HG03565 (cell line): Measurements from ENCODE around the gene STH.

Experiments
- ATAC-seq: cut with Tn5 transposase; IDR thresholded peaks from one replicate; pipeline ENCODE4 v1.9.1; 2021; ENCODE audit warnings: mild to moderate bottlenecking, moderate library complexity; ENCODE audit not compliant: unreplicated experiment

Gene STH

DNA sequence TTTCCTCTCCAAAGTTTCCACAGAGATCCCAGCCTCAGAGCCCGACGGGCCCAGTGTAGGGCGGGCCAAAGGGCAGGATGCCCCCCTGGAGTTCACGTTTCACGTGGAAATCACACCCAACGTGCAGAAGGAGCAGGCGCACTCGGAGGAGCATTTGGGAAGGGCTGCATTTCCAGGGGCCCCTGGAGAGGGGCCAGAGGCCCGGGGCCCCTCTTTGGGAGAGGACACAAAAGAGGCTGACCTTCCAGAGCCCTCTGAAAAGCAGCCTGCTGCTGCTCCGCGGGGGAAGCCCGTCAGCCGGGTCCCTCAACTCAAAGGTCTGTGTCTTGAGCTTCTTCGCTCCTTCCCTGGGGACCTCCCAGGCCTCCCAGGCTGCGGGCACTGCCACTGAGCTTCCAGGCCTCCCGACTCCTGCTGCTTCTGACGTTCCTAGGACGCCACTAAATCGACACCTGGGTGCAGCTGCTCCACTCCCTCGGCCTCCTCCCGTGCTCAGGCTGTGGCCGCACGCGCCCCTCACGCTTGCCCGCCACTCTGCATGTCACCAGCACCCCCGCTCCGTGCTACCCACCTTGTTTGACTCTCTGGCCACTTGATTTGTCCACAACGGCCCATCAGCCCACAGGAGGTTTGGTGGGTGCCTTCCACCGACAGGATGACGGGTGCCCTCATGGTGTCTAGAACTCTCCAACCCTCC, 15.3 kb upstream of the STH start:
- no peak for ATAC-seq

DNA sequence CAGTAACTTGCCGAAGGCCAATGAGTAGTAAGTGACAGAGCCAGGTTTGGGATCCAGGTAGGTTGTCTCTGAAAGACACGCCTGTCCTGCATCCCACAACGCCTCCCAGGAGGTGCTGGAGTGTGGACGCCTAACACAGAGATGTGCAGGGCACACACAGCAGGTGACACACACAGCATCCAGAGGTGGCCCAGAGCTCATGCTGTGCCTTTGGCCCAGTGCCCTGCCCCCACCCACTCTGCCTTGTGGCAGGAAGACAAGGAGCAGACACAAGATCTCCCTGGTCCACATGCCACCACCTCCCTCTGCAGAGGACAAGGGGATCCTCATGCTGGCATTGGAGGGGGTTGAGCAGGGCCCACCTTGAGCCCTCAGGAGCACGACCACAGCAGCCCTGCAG, 14.7 kb upstream of the STH start:
- no peak for ATAC-seq

DNA sequence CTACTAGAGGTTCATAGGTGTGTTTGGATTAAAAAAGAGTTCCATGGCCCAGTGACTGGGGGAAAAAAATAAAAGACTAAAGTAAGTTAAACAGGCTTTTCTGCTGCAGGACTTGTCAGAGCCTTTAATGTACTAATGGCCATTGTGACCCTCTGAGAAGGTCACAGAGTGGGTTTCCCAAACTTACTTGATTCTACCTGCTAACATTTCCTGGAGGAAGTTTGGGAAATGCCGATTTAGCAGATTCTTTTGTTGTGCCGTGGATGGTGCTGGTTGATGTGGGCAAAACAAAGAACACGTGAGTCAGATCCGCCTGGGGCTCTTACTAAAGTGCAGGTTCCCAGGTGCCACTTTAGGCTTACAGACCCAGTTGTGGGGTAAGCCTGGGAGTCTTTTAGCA, 13.6 kb upstream of the STH start:
- ATAC-seq = no peak

DNA sequence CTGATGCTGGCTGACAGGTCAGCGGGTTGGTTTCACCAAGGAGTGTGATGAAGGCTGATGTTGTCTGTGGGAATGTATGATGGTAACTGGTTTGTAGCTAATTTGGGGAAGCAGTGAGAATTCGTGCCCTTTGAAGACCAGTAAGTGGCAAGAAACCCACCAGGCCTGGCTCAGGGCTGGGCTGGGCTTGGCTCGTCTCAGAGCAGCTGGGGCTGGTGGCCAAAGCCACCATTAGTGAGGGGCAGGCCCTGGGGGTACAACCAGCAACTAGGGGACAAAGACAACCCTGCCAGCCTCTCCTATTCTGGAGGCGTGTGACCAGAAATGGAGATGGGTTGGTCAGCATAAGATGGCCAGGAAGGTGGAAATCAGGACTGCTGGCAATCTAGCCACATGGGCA, 13.0 kb upstream of the STH start:
- no peak for ATAC-seq

DNA sequence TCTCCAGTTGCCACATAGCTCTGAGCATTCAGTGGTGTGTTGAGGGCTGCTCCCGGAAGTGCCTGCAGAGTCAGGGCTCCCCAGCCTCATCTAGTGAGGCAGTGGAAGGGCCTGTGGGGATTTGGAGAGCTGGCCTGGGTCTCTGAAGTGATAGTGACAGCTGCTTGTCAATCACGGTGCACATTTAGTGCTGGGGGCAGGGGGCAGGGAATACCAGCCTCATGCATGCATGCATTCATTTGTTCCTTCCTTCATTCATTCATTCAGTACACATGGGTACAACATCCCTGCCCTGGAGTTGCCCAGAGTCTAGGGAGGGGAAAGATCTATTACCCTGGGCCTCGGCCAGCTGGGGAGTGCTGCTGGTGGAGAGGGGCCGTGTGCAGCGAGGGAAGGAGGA, 11.3 kb upstream of the STH start:
- ATAC-seq = no peak

DNA sequence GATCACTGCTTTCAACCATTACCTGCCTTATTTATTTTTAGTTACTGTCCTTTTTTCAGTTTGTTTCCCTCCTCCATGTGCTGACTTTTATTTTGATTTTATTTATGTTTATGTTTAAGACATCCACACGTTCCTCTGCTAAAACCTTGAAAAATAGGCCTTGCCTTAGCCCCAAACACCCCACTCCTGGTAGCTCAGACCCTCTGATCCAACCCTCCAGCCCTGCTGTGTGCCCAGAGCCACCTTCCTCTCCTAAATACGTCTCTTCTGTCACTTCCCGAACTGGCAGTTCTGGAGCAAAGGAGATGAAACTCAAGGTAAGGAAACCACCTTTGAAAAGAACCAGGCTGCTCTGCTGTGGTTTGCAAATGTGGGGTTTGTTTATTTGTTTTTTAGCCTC, 9.3 kb upstream of the STH start:
- no peak for ATAC-seq

DNA sequence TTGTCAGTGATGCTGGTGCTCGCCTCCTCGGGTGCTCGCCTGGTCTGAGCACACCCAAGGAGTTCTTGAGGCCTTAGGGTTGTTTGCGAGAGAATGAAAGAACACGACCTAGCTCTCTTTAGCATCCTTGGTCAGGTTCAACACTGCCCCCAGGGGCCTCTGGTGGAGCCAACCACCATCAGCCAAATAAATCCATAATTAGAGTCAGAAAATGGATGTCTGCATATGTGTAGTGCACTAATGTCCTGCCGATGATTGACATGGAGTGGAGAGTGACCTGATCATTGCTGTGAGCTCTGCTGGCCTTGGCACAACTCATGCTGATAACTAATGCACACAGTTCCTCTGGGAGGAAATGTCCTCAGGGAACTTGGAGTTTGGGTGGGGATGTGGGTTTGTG, 8.2 kb upstream of the STH start:
- ATAC-seq = no peak

DNA sequence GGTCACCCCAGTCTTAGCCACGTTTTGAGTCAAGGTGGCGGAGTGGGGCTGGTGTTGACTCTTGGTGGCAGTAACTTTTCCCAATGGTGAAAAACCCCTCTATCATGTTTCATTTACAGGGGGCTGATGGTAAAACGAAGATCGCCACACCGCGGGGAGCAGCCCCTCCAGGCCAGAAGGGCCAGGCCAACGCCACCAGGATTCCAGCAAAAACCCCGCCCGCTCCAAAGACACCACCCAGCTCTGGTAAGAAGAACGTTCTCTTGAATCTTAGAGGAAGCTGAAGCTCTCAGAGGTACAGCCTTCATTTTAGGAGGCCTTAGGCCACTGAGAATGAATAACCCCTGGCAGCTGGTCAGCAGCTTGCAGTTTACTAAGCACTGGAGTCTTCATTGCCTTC, 7.7 kb upstream of the STH start:
- no peak for ATAC-seq

DNA sequence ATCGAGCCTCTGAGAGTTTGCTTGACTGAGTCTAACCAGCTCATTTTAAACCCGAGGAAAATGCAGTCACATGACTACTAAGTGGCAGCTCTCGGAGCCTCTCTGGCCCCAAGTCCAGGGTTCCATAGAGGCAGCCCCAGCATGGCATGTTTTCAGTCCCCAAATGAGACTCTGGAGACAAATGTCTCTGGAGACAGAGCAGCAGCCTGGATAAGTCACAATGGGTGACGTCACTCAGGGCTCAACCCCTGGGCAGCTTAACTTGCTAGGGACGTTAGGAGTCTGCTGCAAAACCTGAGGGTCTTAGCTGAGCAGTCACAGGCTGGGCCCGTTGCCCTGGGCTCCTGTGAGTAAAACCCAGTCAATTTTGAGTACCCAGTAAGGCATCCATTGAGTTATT, 6.9 kb upstream of the STH start:
- ATAC-seq = no peak

DNA sequence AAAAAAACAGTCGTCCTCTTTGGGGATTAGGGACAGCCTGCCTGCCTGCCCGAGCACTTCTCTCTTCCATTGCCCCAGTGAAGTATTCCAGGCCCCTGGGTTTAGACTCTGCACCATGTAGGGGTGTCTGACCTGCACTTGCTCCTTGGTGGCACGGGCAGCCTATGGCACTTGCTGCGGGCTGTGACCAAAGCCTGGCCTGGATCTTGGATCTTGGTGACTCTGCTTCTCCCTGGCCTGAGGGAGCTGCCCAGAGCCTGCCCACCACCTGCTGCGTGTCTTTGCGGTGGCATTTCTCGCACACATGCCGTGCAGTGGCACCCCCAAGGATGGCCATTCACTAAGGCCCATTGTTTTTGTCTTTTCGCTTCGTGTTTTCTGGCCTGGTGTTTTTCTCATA, 6.1 kb upstream of the STH start:
- ATAC-seq = no peak

DNA sequence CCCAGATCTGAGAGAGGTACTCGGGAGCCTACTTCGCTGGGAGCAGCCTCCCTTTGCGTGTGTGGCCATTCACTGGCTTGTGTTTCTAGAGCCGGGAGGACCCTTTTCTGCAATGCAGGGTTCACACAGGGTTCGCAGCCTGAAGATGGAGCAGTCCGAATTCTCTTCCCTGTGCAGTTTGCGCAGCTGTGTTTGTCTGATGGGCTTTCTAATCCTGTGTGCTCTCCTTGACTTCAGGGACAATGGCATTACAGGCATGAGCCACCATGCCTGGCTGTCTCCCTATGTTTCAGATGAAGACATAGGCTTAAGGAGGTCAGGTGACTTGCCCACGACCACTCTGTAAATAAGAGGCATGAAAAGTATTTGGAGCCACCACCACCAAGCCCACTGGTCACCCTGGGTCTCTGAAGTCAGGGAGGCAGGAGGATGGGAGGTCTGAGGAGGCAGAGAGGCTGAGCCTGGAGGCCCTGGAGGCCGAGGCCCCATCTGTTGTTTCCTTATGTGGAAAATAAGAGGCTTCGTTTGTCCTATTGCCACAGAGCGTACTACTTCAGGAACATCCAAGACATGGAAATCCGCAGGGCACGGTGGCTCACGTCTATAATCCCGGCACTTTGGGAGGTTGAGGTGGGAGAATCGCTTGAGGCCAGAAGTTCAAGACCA, 5.0 kb upstream of the STH start:
- ATAC-seq = no peak

DNA sequence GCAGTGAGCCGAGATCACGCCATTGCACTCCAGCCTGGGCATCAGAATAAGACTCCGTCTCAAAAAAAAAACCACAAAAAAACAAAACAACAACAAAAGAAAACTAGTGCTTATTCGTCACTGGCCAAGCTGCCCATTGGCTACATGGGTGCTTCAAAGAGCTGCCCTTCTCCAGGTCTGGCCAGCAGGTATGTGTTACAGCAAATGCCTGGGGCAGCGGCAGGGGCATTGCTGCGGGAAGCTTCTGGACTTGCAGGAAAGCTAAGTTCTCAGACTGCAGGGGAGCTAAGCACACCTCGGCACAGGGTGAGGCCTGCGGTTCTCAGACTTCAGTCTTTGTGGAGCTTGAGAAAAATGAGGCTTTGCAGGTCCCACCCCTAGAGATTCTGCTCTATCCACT, 4.1 kb upstream of the STH start:
- ATAC-seq = no peak

DNA sequence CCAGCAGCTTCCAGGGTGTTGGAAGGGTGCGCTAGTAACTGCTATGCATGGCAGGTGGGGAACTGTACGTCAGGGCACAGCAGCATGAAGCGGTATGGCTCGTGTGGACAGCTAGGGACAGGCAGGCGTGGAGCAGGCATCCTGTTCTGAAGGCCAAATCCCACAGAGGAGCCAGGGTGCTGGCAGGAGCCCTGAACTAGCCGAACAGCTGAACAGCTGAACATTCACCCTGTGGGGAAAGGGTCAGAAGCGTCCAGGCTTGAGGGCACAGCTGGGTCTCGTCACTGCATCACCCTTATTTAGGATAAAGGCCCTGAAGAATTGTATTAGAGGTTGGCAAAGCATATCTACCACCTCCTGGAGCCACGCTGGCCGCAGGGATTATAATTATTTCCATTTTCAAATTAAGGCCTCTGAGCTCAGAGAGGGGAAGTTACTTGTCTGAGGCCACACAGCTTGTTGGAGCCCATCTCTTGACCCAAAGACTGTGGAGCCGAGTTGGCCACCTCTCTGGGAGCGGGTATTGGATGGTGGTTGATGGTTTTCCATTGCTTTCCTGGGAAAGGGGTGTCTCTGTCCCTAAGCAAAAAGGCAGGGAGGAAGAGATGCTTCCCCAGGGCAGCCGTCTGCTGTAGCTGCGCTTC, 3.3 kb upstream of the STH start:
- ATAC-seq = no peak

DNA sequence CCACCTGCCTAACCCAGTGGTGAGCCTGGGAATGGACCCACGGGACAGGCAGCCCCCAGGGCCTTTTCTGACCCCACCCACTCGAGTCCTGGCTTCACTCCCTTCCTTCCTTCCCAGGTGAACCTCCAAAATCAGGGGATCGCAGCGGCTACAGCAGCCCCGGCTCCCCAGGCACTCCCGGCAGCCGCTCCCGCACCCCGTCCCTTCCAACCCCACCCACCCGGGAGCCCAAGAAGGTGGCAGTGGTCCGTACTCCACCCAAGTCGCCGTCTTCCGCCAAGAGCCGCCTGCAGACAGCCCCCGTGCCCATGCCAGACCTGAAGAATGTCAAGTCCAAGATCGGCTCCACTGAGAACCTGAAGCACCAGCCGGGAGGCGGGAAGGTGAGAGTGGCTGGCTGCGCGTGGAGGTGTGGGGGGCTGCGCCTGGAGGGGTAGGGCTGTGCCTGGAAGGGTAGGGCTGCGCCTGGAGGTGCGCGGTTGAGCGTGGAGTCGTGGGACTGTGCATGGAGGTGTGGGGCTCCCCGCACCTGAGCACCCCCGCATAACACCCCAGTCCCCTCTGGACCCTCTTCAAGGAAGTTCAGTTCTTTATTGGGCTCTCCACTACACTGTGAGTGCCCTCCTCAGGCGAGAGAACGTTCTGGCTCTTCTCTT, 2.6 kb upstream of the STH start:
- no peak for ATAC-seq

DNA sequence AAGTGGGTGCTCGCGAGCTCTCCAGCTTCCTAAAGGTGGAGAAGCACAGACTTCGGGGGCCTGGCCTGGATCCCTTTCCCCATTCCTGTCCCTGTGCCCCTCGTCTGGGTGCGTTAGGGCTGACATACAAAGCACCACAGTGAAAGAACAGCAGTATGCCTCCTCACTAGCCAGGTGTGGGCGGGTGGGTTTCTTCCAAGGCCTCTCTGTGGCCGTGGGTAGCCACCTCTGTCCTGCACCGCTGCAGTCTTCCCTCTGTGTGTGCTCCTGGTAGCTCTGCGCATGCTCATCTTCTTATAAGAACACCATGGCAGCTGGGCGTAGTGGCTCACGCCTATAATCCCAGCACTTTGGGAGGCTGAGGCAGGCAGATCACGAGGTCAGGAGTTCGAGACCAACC, 1.9 kb upstream of the STH start:
- ATAC-seq = no peak

DNA sequence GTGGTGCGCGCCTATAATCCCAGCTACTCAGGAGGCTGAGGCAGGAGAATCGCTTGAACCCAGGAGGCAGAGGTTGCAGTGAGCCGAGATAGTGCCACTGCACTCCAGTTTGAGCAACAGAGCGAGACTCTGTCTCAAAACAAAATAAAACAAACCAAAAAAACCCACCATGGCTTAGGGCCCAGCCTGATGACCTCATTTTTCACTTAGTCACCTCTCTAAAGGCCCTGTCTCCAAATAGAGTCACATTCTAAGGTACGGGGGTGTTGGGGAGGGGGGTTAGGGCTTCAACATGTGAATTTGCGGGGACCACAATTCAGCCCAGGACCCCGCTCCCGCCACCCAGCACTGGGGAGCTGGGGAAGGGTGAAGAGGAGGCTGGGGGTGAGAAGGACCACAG, 1.4 kb upstream of the STH start:
- no peak for ATAC-seq

DNA sequence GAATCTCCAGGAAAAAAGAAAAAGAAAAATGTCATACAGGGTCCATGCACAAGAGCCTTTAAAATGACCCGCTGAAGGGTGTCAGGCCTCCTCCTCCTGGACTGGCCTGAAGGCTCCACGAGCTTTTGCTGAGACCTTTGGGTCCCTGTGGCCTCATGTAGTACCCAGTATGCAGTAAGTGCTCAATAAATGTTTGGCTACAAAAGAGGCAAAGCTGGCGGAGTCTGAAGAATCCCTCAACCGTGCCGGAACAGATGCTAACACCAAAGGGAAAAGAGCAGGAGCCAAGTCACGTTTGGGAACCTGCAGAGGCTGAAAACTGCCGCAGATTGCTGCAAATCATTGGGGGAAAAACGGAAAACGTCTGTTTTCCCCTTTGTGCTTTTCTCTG, 845 bp downstream of the STH start:
- ATAC-seq = no peak

DNA sequence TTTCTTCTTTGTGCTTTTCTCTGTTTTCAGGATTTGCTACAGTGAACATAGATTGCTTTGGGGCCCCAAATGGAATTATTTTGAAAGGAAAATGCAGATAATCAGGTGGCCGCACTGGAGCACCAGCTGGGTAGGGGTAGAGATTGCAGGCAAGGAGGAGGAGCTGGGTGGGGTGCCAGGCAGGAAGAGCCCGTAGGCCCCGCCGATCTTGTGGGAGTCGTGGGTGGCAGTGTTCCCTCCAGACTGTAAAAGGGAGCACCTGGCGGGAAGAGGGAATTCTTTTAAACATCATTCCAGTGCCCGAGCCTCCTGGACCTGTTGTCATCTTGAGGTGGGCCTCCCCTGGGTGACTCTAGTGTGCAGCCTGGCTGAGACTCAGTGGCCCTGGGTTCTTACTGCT, 1.2 kb downstream of the STH start:
- no peak for ATAC-seq

DNA sequence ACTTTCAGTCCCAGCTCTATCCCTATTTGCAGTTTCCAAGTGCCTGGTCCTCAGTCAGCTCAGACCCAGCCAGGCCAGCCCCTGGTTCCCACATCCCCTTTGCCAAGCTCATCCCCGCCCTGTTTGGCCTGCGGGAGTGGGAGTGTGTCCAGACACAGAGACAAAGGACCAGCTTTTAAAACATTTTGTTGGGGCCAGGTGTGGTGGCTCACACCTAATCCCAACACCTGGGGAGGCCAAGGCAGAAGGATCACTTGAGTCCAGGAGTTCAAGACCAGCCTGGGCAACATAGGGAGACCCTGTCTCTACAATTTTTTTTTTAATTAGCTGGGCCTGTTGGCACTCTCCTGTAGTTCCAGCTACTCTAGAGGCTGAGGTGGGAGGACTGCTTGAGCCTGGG, 1.7 kb downstream of the STH start:
- no peak for ATAC-seq

DNA sequence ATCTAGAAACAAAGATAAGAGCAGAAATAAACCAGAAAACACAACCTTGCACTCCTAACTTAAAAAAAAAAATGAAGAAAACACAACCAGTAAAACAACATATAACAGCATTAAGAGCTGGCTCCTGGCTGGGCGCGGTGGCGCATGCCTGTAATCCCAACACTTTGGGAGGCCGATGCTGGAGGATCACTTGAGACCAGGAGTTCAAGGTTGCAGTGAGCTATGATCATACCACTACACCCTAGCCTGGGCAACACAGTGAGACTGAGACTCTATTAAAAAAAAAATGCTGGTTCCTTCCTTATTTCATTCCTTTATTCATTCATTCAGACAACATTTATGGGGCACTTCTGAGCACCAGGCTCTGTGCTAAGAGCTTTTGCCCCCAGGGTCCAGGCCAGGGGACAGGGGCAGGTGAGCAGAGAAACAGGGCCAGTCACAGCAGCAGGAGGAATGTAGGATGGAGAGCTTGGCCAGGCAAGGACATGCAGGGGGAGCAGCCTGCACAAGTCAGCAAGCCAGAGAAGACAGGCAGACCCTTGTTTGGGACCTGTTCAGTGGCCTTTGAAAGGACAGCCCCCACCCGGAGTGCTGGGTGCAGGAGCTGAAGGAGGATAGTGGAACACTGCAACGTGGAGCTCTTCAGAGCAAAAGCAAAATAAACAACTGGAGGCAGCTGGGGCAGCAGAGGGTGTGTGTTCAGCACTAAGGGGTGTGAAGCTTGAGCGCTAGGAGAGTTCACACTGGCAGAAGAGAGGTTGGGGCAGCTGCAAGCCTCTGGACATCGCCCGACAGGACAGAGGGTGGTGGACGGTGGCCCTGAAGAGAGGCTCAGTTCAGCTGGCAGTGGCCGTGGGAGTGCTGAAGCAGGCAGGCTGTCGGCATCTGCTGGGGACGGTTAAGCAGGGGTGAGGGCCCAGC, 2.6 kb downstream of the STH start:
- ATAC-seq = no peak
